Pancreas (tissue), 10 donors: Measurements from ENCODE around the gene CTDSPL. TPM values are rescaled to one million over a fixed set of nuclear protein-coding genes. Genes with fewer than 3 reads are reported as not detected.

Experiments
- ATAC-seq, 4 donors: fragments of 200-7000 bp; cut with Tn5 transposase; one replicate each; pipeline versions ENCODE4 v1.8.0 to v1.9.1; 2020; ENCODE audit warnings: mild to moderate bottlenecking in 4 of 4, moderate library complexity in 4 of 4
- DNase-seq, 6 donors: peaks; one replicate each; pipeline ENCODE4 v3.0.0-alpha.2; 2020
- FAIRE-seq: peaks from 2 replicates; lab custom pipeline; 2012; peaks lifted over from hg19 to GRCh38; lab: Jason Lieb, UNC
- H3K27ac ChIP-seq, 4 donors: fragments of 200-600 bp; sonication (generic); 1 replicate in 3 of 4; 2 replicates in 1 of 4; pipeline versions ENCODE4 v1.5.0 to v1.8.0; 2020
- H3K27me3 ChIP-seq, 4 donors: fragments of 200-600 bp; one replicate each; pipeline ENCODE4 v1.8.0; 2021
- H3K36me3 ChIP-seq, 3 donors: fragments of 200-600 bp; sonication (generic) in 1 of 3; one replicate each; pipeline versions ENCODE4 v1.5.0 to v1.8.0; 2020 to 2021
- H3K4me1 ChIP-seq, 3 donors: fragments of 200-600 bp; one replicate each; pipeline ENCODE4 v1.8.0; 2021
- H3K4me3 ChIP-seq, 4 donors: fragments of 200-600 bp; sonication (generic) in 2 of 4; one replicate each; pipeline versions ENCODE4 v1.5.0 to v1.8.0; 2020 to 2021
- H3K9me3 ChIP-seq, 4 donors: fragments of 200-600 bp; one replicate each; pipeline ENCODE4 v1.8.0; 2021
- CTCF ChIP-seq, 4 donors: fragments of 200-600 bp; sonication (generic) in 3 of 4; IDR thresholded peaks; one replicate each; pipeline versions ENCODE4 v1.5.0 to v1.8.0; 2021; ENCODE audit warnings: antibody characterized with exemption in 4 of 4
- WGBS, 2 donors: extraction: QIAGEN DNeasy Blood & Tissue Kit; methylation state at CpG; one replicate each; pipeline ENCODE4 v1.1.7; 2013; 5-methylcytosine and 5-hydroxymethylcytosine counted together
- intact Hi-C, 3 donors: fragments of 100-400 bp; cut with DNase I; formaldehyde crosslinking; loops; one replicate each; pipeline versions ENCODE4 v1.11.1 to v1.14.2; 2022
- polyA plus RNA-seq, 2 donors: library from polyadenylated mRNA; stranded (reverse); fragments of 200-250 nt; gene quantifications; one replicate each; pipeline ENCODE4 v1.2.3, GENCODE V29; 2013
- total RNA-seq, 6 donors: library from RNA; stranded (reverse); fragmentation: NEBNext Ultra II Directional in 4 of 6; extraction: Animal tissue kit (Norgen Biotek cat#: 25700) in 4 of 6; gene quantifications; one replicate each; pipeline versions ENCODE4 v1.2.1 to v1.2.4, GENCODE V29; 2021 to 2023
- donor health status: healthy with polysubstance abuse.
- donor health status: DM: no; HTN: no; CAD: no; lungs with moderate emphysema.
- donor health status: DM: no; HTN: no; CAD: no.
- donor health status: control.
- donor health status: control.
- donor health status: Bipolar disorder and iron deficiency.
- donor health status: DM: yes; HTN: yes; CAD: no.
- donor health status: DM: no; HTN: no; CAD: no.
- donor health status: DM: no; HTN: no; CAD: no.
- donor health status: DM: yes; HTN: yes; CAD: no.

Gene CTDSPL
- total and polyA plus RNA-seq, 8 donors = 8.4 to 34.8 (median 15.4) TPM

GRCh38 chr3:38027466-38028465, 166.1 kb downstream of the CTDSPL start:
- FAIRE-seq (no peak), DNase-seq (no peak), ATAC-seq (no peak)
- Histone ChIP-seq H3K27me3 (no peaks in the 10 kb centered on the region), H3K4me1 (peaks cover 0 to 8% (median 6%) of the 10 kb centered on the region in 3 donors), H3K36me3 (no peaks in the 10 kb centered on the region), H3K9me3 (no peaks in the 10 kb centered on the region), H3K4me3 (no peak overlapping the region), H3K27ac (no peak overlapping the region)
- WGBS, 2 donors = 83 to 89% methylated on average over 6 of the region's 6 CpGs
- intact Hi-C loops = no loop called here
- no peak for TF ChIP-seq CTCF (IDR thresholded peaks at IDR 0.05)

- DNase-seq (no peak), ATAC-seq (no peak), FAIRE-seq (no peak)
- no peak for TF ChIP-seq CTCF (IDR thresholded peaks at IDR 0.05)
- no peaks in the 10 kb centered on the region for H3K9me3 ChIP-seq
- WGBS, 2 donors = 50 to 51% methylated on average over 41 to 45 of the region's 45 CpGs
- peak overlapping the region in 2 of 4 donors; percentile 9 to 50 for H3K27ac ChIP-seq
- no peaks in the 10 kb centered on the region for H3K36me3 ChIP-seq
- peaks cover 0 to 8% (median 6%) of the 10 kb centered on the region in 3 donors for H3K4me1 ChIP-seq
- peak overlapping the region; percentile 17 to 55 (median 38) for H3K4me3 ChIP-seq
- H3K27me3 ChIP-seq = no peaks in the 10 kb centered on the region
- intact Hi-C loops = no loop called here
These were observed 167.1 kb downstream of the CTDSPL start for GRCh38 chr3:38028621-38029361.

- DNase-seq (peak; percentile 55 to 86 (median 72)), FAIRE-seq (no peak), ATAC-seq (peak; percentile 6 to 43 (median 18))
- no peaks in the 10 kb centered on the region for H3K27me3 ChIP-seq
- no peaks in the 10 kb centered on the region for H3K36me3 ChIP-seq
- 2 to 3% methylated on average over 55 to 75 of the region's 75 CpGs for WGBS, 2 donors
- no peaks in the 10 kb centered on the region for H3K9me3 ChIP-seq
- H3K4me3 ChIP-seq = peak within 1 kb of the TSS; percentile 17 to 55 (median 38)
- H3K4me1 ChIP-seq = peaks cover 0 to 8% (median 6%) of the 10 kb centered on the region in 3 donors
- no peak for TF ChIP-seq CTCF (IDR thresholded peaks at IDR 0.05)
- intact Hi-C loops = no loop called here
- H3K27ac ChIP-seq = peak within 1 kb of the TSS; percentile 9 to 63 (median 40)
These were observed 167.9 kb downstream of the CTDSPL start, which contains the start of gene PLCD1 for GRCh38 chr3:38029400-38030125. TSS of gene PLCD1 (minus strand) at chr3:38029642. CDS start at chr3:38029539, 103 bp downstream.

- ATAC-seq (peak in 3 of 4 donors; percentile 18 to 36 (median 20)), FAIRE-seq (no peak), DNase-seq (no peak)
- Histone ChIP-seq H3K4me3 (peak overlapping the region in 3 of 4 donors; percentile 22 to 55 (median 53)), H3K4me1 (peaks cover 0 to 8% (median 6%) of the 10 kb centered on the region in 3 donors), H3K27ac (peak overlapping the region in 3 of 4 donors; percentile 9 to 63 (median 59)), H3K9me3 (no peaks in the 10 kb centered on the region), H3K27me3 (no peaks in the 10 kb centered on the region), H3K36me3 (no peaks in the 10 kb centered on the region)
- WGBS, 2 donors = 35 to 36% methylated on average over 8 of the region's 8 CpGs
- intact Hi-C loops = no loop called here
- no peak for TF ChIP-seq CTCF (IDR thresholded peaks at IDR 0.05)
These were observed 168.7 kb downstream of the CTDSPL start for GRCh38 chr3:38030126-38031021.
